Uterus (tissue), 4 donors: Measurements from ENCODE around the gene SLC25A38. TPM values are rescaled to one million over a fixed set of nuclear protein-coding genes. Genes with fewer than 3 reads are reported as not detected.

Experiments used
- DNase-seq, 2 donors: peaks; one replicate each; pipeline ENCODE4 v3.0.0-alpha.2; 2019 to 2020
- H3K27ac ChIP-seq, 2 donors: fragments of 200-600 bp; sonication (generic); 1 replicate in 1 of 2; 2 replicates in 1 of 2; pipeline ENCODE4 v1.5.1; 2016 to 2018
- H3K27me3 ChIP-seq, 2 donors: fragments of 200-600 bp; sonication (generic); one replicate each; pipeline ENCODE4 v1.5.1; 2018 to 2019; ENCODE audit warnings: control low read depth in 1 of 2
- H3K36me3 ChIP-seq, 2 donors: fragments of 200-600 bp; sonication (generic); one replicate each; pipeline ENCODE4 v1.5.1; 2019; ENCODE audit warnings: control low read depth in 1 of 2
- H3K4me1 ChIP-seq, 2 donors: fragments of 200-600 bp; sonication (generic); one replicate each; pipeline ENCODE4 v1.5.1; 2018 to 2019; ENCODE audit warnings: control low read depth in 1 of 2
- H3K4me3 ChIP-seq, 2 donors: fragments of 200-600 bp; sonication (generic); 1 replicate in 1 of 2; 2 replicates in 1 of 2; pipeline ENCODE4 v1.5.1; 2018 to 2019; ENCODE audit warnings: mild to moderate bottlenecking in 1 of 2
- H3K9me3 ChIP-seq, 2 donors: fragments of 200-600 bp; sonication (generic); one replicate each; pipeline ENCODE4 v1.5.1; 2019; ENCODE audit warnings: control low read depth in 1 of 2
- POLR2A ChIP-seq, 2 donors: fragments of 450-650 bp; IDR thresholded peaks; one replicate each; pipeline ENCODE4 v1.6.1; 2016; ENCODE audit warnings: antibody characterized with exemption in 2 of 2, mild to moderate bottlenecking in 1 of 2, moderate library complexity in 1 of 2
- intact Hi-C: fragments of 100-400 bp; cut with DNase I; formaldehyde crosslinking; loops from one replicate; pipeline ENCODE4 v1.15.1; 2023; ENCODE audit warnings: low total_unique reads
- total RNA-seq, 4 donors: library from RNA; depleted of rRNA in 3 of 4; stranded (reverse); fragments of >200 nt in 3 of 4; gene quantifications; one replicate each; pipeline versions ENCODE4 v1.1.0 to v1.2.4, GENCODE V29; 2014 to 2023
- TF ChIP-seq, protein P1 (sequence below), 4 experiments: fragments of 200-600 bp in 2 of 4; fragments of 450-650 bp in 2 of 4; sonication (generic) in 2 of 4; IDR thresholded peaks; one replicate each; pipeline ENCODE4 v1.5.1; 2016 to 2019; ENCODE audit warnings: antibody characterized with exemption in 4 of 4, mild to moderate bottlenecking in 2 of 4, moderate library complexity in 1 of 4
- donor health status: DM: yes; HTN: yes; CAD: no.

Gene SLC25A38
- total RNA-seq, 4 donors from 2014 or later, result 22.6 to 30.3 (median 26.7) TPM

DNA sequence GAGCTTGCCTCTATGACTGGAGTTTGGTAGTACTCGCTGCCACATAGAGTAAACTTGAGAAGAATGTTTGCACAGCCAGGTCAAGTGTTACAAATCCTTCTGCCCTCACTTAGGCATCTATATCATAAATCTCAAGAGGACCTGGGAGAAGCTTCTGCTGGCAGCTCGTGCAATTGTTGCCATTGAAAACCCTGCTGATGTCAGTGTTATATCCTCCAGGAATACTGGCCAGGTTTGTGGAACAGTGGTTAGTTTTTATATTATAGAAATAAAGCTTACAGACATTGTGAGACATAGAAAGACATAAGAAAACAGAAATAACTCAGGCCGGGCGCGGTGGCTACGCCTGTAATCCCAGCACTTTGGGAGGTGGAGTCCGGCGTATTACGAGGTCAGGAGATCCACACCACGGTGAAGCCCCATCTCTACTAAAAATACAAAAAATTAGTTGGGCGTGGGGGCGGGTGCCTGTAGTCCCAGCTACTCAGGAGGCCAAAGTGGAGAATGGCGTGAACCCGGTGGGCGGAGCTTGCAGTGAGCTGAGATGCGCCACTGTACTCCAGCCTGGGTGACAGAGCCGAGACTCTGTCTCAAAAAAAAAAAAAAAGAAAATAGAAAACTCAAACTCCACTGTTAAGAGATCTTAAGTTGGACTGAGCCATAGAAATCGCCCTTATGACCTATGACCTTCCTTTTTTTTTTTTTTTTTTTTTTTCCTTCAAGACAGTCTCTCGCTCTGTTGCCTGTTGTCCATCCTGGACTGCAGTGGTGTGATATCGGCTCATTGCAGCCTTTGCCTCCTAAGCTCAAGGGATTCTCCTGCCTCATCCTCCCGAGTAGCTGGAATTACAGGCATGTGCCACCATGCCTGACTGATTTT is 25.6 kb downstream of the SLC25A38 start:
- H3K27me3 ChIP-seq, result no peaks in the 10 kb centered on the region
- peaks cover 0 to 5% of the 10 kb centered on the region in 2 donors for H3K4me1 ChIP-seq
- H3K36me3 ChIP-seq, result no peaks in the 10 kb centered on the region
- intact Hi-C loops, result no loop called here
- TF ChIP-seq POLR2A (IDR thresholded peaks at IDR 0.05), result no peak
- TF ChIP-seq, protein P1, sequence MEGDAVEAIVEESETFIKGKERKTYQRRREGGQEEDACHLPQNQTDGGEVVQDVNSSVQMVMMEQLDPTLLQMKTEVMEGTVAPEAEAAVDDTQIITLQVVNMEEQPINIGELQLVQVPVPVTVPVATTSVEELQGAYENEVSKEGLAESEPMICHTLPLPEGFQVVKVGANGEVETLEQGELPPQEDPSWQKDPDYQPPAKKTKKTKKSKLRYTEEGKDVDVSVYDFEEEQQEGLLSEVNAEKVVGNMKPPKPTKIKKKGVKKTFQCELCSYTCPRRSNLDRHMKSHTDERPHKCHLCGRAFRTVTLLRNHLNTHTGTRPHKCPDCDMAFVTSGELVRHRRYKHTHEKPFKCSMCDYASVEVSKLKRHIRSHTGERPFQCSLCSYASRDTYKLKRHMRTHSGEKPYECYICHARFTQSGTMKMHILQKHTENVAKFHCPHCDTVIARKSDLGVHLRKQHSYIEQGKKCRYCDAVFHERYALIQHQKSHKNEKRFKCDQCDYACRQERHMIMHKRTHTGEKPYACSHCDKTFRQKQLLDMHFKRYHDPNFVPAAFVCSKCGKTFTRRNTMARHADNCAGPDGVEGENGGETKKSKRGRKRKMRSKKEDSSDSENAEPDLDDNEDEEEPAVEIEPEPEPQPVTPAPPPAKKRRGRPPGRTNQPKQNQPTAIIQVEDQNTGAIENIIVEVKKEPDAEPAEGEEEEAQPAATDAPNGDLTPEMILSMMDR (IDR thresholded peaks at IDR 0.05), result no peak
- no peak for DNase-seq
- no peak overlapping the region for H3K27ac ChIP-seq
- no peaks in the 10 kb centered on the region for H3K9me3 ChIP-seq
- H3K4me3 ChIP-seq, result no peak overlapping the region

DNA sequence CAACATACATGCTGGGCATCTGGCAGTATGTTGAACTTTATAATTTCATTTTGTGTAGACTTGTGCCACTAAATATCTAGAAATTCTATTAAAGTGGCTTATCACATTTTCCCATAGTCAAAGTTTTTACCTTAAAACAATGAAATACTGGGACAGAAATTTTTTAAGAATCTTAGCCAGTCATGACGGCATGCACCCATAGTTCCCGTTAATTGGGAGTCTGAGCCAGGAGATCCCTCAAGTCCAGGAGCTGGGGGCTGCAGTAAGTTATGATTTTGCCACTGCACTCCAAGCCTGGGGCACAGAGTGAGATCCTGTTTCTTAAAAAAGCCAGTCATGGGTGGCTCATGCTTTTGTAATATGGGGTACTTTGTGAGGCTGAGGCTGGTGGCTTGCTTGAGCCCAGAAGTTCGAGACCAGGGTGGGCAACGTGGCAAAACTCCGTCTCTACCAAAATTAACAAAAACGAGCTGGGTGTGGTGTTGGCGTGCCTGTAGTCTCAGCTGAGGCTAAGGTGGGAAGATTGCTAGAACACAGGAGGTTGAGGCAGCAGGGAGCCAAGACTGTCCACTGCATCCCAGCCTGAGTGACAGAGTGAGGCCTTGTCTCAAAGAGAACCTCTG is 26.5 kb downstream of the SLC25A38 start:
- H3K36me3 ChIP-seq, result no peaks in the 10 kb centered on the region
- no peak overlapping the region for H3K27ac ChIP-seq
- intact Hi-C loops, result no loop called here

DNA sequence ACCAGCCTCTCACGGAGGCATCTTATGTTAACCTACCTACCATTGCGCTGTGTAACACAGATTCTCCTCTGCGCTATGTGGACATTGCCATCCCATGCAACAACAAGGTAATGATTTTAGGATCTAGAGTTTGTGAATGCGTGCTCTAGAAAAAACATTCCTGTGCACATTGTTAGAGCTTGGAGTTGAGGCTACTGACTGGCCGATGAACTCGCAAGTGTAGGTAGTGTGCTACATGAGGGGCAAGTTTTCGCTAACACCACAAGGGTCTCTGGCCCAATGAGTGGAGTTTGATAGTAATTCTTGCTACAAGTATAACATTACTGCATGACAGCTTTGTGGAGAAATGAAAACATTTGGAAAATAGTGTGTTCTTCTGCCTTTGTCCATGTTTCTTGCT is 27.7 kb downstream of the SLC25A38 start:
- no peaks in the 10 kb centered on the region for H3K36me3 ChIP-seq
- no peak overlapping the region for H3K4me3 ChIP-seq
- H3K27ac ChIP-seq, result no peak overlapping the region
- intact Hi-C loops, result no loop called here
- peaks cover 0 to 5% of the 10 kb centered on the region in 2 donors for H3K4me1 ChIP-seq
- no peaks in the 10 kb centered on the region for H3K9me3 ChIP-seq
- H3K27me3 ChIP-seq, result no peaks in the 10 kb centered on the region
- TF ChIP-seq, protein P1 (IDR thresholded peaks at IDR 0.05), result no peak
- no peak for TF ChIP-seq POLR2A (IDR thresholded peaks at IDR 0.05)
- no peak for DNase-seq

More for the DNA sequence above, 26.5 kb downstream of the SLC25A38 start:
- TF ChIP-seq POLR2A (IDR thresholded peaks at IDR 0.05), result no peak
- TF ChIP-seq, protein P1 (IDR thresholded peaks at IDR 0.05), result no peak
- Histone ChIP-seq H3K4me1 (peaks cover 0 to 5% of the 10 kb centered on the region in 2 donors), H3K9me3 (no peaks in the 10 kb centered on the region), H3K27me3 (no peaks in the 10 kb centered on the region), H3K4me3 (no peak overlapping the region)
- DNase-seq, result no peak

DNA sequence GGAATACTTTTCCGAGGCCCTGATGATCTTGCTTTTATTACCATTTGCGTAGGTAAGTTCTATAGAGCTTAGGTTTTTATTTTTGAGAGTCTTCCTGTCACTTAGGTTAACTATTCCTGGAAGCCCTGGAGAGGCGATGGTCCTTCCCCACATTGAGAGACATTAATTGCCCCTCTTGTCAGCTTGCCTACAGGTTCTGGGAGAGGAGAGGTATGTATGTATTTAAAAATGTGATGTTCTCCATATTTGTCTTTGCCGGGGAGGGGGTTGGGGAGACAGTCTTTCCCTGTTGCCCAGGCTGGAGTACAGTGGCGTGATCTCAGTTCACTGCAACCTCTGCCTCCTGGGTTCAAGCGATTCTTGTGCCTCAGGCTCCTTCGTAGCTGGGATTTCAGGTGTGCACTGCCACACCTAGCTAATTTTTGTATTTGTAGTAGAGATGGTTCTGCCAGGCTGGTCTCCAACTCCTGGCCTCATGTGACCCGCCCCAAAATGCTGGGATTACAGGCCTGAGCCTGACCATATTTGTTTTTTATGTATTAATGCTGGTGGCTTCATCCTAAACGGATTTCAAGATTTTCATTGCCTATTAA is 29.6 kb downstream of the SLC25A38 start:
- Histone ChIP-seq H3K4me1 (peaks cover 0 to 3% of the 10 kb centered on the region in 2 donors), H3K9me3 (no peaks in the 10 kb centered on the region), H3K36me3 (no peaks in the 10 kb centered on the region), H3K4me3 (no peak overlapping the region), H3K27ac (no peak overlapping the region), H3K27me3 (no peaks in the 10 kb centered on the region)
- TF ChIP-seq POLR2A (IDR thresholded peaks at IDR 0.05), result no peak
- TF ChIP-seq, protein P1 (IDR thresholded peaks at IDR 0.05), result no peak
- intact Hi-C loops, result no loop called here
- DNase-seq, result no peak
